ENCODE measurements around the gene TNPO2. TPM values are rescaled to one million over a fixed set of nuclear protein-coding genes. Genes with fewer than 3 reads are reported as not detected.

Gene TNPO2
- total and polyA plus RNA-seq, 8 donors: 15.7 to 37.2 (median 25.2) TPM

- TF ChIP-seq, protein P1, sequence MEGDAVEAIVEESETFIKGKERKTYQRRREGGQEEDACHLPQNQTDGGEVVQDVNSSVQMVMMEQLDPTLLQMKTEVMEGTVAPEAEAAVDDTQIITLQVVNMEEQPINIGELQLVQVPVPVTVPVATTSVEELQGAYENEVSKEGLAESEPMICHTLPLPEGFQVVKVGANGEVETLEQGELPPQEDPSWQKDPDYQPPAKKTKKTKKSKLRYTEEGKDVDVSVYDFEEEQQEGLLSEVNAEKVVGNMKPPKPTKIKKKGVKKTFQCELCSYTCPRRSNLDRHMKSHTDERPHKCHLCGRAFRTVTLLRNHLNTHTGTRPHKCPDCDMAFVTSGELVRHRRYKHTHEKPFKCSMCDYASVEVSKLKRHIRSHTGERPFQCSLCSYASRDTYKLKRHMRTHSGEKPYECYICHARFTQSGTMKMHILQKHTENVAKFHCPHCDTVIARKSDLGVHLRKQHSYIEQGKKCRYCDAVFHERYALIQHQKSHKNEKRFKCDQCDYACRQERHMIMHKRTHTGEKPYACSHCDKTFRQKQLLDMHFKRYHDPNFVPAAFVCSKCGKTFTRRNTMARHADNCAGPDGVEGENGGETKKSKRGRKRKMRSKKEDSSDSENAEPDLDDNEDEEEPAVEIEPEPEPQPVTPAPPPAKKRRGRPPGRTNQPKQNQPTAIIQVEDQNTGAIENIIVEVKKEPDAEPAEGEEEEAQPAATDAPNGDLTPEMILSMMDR (IDR thresholded peaks at IDR 0.05): no peak
- no peak for DNase-seq
Observed at GRCh38 chr19:12664406-12665280, 59.1 kb downstream of the TNPO2 start.

GRCh38 chr19:12660980-12661379 lies 62.8 kb downstream of the TNPO2 start:
- Histone ChIP-seq H3K27ac (no peak overlapping the region), H3K9me3 (no peaks in the 10 kb centered on the region), H3K27me3 (no peaks in the 10 kb centered on the region), H3K4me1 (peaks cover 0 to 3% (median 0%) of the 10 kb centered on the region in 3 donors), H3K36me3 (peaks cover 0 to 12% (median 0%) of the 10 kb centered on the region in 3 donors), H3K4me3 (no peak overlapping the region)
- intact Hi-C loops (cut with DNase I): no loop called here
- no peak for DNase-seq
- TF ChIP-seq, protein P1 (IDR thresholded peaks at IDR 0.05): no peak
- ATAC-seq: no peak
- 90% methylated on average over 12 of the region's 12 CpGs for whole genome bisulfite sequencing, 2 donors
- no peak for FAIRE-seq

More at GRCh38 chr19:12664406-12665280, 59.1 kb downstream of the TNPO2 start:
- Histone ChIP-seq H3K36me3 (peaks cover 0 to 12% (median 0%) of the 10 kb centered on the region in 3 donors), H3K4me1 (peaks cover 4 to 21% (median 7%) of the 10 kb centered on the region in 3 donors), H3K27me3 (no peaks in the 10 kb centered on the region), H3K27ac (no peak overlapping the region), H3K9me3 (no peaks in the 10 kb centered on the region), H3K4me3 (peak overlapping the region in 1 of 4 donors; percentile 84)
- intact Hi-C loops (cut with DNase I): no loop called here
- 86 to 89% methylated on average over 29 of the region's 29 CpGs for WGBS, 2 donors
- FAIRE-seq: no peak
- ATAC-seq: no peak

- WGBS, 2 donors: 96% methylated on average over 22 of the region's 22 CpGs
- TF ChIP-seq, protein P1 (IDR thresholded peaks at IDR 0.05): no peak
- no peak for FAIRE-seq
- DNase-seq: no peak
- H3K36me3 ChIP-seq: peaks cover 0 to 6% (median 0%) of the 10 kb centered on the region in 3 donors
- intact Hi-C loops (cut with DNase I): no loop called here
- H3K4me1 ChIP-seq: no peaks in the 10 kb centered on the region
- no peaks in the 10 kb centered on the region for H3K9me3 ChIP-seq
- ATAC-seq: no peak
- H3K4me3 ChIP-seq: no peak overlapping the region
- H3K27ac ChIP-seq: no peak overlapping the region
- no peaks in the 10 kb centered on the region for H3K27me3 ChIP-seq
Observed at GRCh38 chr19:12657966-12658365, 65.8 kb downstream of the TNPO2 start.

DNA sequence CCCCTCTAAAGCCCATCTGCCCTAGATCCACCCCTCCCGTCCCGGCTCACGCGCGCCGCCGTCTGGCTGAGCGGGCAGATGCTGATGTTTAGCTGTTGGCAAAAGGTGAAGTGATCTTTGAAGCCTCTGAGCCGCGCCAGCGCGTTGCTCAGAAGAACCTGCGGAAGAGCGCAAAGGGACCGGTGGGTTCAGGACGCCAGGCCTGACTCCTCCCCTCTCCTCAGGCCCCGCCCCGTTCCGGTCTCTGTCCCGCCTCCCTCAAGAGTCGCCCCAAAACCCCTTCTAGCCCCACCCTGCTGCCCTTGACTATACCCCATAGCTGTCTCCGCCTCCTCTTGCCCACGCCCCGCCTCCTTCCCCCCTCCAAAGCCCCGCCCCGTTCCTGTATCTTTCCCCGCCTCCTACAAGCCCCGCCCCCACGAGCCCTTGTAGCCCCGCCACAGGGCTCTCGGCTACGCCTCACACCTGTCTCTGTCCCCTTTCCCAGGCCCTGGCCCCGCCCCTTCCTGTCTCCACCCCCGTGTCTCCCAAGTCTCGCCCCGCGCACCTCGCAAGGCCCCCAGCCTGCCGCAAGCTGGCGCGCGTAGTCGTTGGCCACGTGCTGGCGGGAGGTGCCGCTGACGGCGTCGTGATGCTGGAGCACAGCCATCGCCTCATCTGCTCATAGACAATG lies 66.7 kb downstream of the TNPO2 start:
- Histone ChIP-seq H3K9me3 (no peaks in the 10 kb centered on the region), H3K27ac (no peak overlapping the region), H3K4me3 (no peak overlapping the region), H3K36me3 (peaks cover 0 to 6% (median 0%) of the 10 kb centered on the region in 3 donors), H3K27me3 (no peaks in the 10 kb centered on the region), H3K4me1 (no peaks in the 10 kb centered on the region)
- intact Hi-C loops (cut with DNase I): no loop called here
- FAIRE-seq: no peak
- peak in 3 of 4 donors; percentile 71 to 93 (median 73) for ATAC-seq
- DNase-seq: peak in 5 of 6 donors; percentile 35 to 83 (median 58)
- TF ChIP-seq, protein P1 (IDR thresholded peaks at IDR 0.05): no peak
- 70 to 78% methylated on average over 47 to 50 of the region's 50 CpGs for WGBS, 2 donors
